Measurements from ENCODE around the gene PPP1R12A.

PPP1R12A gene

DNA sequence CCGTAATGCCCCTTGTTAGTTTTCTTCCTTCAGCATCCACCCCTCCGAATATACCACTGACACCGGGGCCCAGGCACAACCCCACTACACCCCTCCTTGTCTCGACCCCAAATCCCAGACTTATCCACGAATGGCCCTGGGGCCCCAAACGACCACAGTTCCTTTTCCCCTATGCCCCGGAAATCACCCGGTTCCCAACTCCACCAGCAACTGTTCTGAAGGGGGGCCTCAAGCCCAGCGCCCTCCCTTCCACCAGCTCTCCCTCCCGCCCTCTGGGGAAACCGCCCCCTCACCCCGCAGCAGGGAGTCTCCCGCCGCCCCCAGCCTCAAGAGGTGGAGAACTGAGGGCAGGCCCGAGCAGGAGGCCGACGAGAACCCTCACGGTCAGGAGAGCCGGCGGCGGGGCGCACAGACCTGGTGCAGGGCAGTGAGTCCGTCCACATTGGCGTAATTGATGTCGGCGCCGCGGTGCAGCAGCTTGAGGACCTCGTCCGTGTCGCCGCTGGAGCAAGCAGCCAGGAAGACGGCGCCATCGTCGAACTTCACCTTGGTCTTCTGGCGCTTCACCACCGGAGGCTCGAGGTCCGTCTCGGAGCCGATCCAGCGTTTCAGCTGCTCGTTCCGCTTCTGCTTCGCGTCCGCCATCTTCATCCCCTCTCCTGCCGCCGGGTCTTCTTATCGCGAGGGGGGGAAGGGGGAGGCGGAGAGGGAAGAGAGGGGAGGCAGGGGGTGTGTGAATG, 446 bp downstream of the PPP1R12A start:
- peak; percentile 54 for DNase-seq

DNA sequence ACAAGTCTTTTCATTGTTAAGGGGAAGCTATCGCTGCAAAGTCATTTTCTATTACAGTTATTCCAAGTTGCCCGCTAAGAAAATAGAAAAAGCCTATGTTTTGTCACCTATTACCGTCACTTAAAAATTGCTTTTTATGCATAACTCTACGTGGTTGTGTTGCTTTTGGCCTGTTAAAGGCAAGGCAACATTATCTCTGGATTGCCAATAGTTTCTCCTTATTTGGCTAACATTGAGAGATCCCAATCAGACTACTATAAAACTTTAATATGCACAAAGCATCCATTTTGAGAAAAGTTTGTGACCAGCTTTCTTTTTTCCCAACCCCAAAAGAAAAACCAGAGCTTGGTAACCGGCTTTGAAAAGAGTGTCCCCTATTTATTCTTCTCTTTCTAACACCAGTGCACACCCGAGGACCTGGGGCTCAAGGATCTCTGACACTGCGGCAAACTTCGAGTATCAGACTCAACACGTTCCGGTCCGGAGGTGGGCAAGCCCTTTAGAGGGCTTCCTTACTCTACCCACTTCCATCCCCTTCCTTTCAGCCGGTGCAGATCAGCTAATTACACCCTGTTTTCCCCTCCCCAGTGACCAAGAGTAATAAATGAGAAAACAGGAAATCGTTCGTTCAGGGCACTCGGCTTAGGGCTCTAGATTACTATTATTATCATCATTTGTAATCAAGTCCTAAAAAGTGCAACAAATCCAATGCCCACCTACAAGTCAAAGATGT, 1.2 kb downstream of the PPP1R12A start:
- DNase-seq, result peak; percentile 10

DNA sequence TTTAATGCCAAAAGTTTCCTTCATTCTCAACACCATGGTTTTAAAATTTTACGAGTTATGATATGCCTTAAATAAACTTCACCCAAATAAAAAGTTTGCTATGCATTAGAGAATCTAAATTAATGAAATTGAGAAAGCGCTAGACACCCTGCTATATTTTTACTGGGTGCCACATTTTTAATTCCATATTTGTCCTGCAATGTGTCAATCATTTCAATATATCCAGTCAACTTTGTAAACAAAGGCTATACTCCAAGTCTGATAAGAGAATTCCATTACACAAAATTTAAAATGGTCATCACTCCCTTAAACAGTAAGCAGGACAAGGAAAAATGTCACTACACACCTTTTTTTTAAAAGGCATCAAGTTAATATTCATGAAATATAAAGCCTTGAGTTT, 1.9 kb downstream of the PPP1R12A start:
- DNase-seq, result no peak

DNA sequence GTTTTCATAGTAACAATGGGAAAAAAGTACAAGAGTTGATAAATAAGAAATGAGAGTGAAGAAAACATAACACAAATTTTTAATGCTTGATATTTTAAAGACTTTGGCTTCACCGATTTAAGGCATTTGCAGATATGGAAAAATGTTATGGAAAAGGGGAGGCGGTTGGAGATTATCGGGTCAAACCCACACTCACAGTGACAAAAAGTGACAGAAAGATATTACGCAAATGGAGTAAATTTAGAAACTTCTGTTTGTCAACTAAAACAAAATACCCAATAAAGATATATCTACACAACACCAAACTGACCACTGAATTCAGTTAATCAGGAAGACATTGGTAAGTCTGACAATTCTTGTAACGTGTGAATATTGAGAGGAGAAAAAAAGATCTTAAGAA, 2.5 kb downstream of the PPP1R12A start:
- DNase-seq, result no peak

- DNase-seq, result no peak
Measured at GRCh38 chr12:79929065-79929464, 5.8 kb downstream of the PPP1R12A start.

DNA sequence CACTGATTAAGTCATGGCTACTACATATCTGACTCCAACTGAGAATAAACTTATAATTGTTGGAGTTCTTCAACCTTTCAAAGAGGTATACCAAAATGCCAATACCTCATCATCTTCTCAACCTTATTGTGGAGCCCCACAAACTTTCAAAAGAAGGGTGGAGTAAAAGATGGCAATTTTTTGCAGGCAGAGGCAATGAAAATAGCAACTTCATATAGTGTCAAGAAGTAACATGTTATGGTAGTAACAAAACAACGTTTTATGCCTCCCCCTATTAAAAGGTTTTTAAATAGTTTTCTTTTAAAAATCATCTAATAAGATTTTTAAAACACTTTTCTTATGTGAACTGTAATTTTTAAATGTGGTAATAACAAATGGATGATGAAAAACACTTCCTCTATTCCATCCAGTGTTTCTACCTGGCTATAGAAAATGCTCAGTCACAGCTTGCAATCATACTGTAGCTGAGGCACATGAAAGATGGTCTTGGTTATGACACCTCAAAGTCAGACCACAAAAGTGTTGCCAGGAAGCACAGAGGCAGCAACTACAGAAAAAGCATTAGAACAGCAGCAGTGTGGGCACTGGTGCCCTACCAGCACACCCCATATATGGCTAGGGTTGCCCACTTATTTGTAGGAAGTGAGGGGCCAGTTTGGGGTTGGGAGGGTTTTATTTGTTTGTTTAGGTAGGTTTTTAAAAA, 7.0 kb downstream of the PPP1R12A start:
- DNase-seq, result no peak

GRCh38 chr12:79926951-79927350, 7.9 kb downstream of the PPP1R12A start:
- no peak for DNase-seq

- DNase-seq, result no peak
Measured at GRCh38 chr12:79925492-79925891, 9.4 kb downstream of the PPP1R12A start.

DNA sequence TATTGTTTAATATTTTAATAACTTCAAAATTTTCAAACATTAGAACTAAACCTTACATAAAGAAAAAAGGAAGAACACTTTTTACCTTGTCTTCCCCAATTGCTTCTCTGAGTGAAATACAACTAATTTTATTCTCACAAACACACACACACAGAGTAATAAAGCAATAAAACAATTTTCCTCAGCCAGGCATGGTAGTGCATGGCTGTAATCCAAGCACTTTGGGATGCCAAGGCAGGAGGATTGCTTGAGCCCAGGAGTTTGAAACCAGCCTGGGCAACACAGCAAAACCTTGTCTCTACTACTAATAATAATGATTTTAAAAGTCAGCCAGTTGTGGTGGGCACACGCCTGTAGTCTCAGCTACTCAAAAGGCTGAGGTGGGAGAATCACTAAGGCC, 13.1 kb downstream of the PPP1R12A start:
- no peak for DNase-seq

- no peak for DNase-seq
Measured at GRCh38 chr12:79920421-79921238, 14.3 kb downstream of the PPP1R12A start.

DNA sequence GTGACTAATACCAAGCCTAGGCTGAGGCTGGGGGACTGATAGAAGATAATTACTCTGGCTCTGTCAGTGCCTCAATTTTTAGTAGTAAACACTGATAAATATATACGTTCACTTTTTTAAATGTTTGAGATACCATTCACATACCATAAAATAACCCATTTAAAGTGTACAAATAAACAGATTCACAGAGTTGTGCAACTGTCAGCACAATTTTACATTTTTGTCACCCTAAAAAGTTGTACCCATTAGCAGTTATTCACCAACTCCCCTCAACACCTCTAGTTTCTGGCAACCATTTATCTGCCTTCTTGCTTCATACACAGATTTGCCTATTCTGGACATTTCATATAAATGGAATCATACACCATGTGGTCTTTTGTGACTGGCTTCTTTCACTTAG, 15.1 kb downstream of the PPP1R12A start:
- no peak for DNase-seq

GRCh38 chr12:79916826-79917225, 18.1 kb downstream of the PPP1R12A start:
- no peak for DNase-seq

DNA sequence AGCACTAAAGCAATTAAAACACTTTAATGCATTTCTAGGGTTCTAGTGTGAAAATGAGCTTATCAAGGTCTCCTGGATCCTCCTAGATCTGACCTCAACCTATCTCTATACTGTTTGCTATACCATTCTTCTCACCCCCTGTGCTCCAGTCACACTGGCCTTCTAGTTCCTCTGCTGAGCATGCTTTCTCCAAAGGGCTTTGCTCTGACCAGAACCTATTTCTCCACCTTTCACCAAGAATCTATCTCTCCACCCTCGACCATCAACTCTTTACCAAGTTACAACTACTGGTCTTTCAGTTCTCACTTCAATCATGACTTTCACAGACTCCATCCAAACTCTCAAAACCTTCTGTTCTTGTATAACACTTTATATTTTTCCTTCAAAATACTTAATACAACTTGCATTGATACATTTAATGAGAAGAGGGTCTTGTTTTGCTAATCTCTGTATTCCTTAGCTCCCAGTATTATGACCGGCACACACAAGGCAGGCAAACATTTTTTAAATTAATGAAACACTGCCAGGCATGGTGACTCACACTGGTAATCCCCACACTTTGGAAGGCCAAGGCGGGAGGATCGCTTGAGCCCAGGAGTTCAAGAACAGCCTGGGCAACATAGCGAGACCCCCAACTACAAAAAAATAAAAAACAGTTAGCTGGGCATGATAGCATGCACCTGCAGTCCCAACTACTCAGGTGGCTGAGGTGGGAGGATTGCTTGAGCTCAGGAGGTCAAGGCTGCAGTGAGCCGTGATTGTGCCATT, 22.8 kb downstream of the PPP1R12A start:
- DNase-seq, result no peak

DNA sequence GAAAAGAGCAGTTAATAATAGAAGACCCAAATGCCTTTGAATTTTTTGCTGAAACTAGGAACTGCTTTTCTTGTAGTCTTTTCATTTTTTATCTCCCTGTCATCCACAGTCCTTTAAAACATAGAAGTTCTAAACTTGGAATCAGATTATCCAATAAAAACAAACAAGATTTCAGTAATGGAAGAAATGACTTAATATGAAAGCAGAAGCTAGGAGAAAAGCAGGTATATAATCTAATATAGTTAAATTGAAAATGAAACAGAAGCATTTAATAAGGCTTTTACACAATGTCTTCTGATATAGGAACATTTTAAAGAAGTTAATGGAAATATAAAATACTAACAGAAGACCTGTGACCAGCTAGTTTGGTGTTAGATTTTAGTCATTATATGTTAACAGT, 26.5 kb downstream of the PPP1R12A start:
- DNase-seq, result no peak

GRCh38 chr12:79901506-79901905, 33.4 kb downstream of the PPP1R12A start:
- DNase-seq, result no peak

DNA sequence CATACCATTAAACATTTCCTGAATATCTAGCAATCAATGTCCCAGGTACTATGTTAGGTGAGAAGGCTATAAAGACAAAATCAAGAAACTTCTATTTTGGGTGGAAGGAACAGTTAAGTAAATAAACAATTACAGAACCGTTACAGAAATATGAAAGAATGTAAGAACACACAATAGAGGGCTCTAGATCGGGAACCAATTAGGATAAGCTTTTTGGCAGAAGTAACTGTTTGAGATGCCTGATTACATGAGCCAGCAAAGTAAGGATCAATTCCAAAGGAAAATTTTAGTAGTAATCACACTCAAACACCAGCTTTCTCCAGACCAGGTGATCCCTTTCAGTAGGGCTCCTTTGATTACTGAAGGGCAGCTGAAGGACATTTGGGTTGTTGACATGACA, 33.9 kb downstream of the PPP1R12A start:
- no peak for DNase-seq

DNA sequence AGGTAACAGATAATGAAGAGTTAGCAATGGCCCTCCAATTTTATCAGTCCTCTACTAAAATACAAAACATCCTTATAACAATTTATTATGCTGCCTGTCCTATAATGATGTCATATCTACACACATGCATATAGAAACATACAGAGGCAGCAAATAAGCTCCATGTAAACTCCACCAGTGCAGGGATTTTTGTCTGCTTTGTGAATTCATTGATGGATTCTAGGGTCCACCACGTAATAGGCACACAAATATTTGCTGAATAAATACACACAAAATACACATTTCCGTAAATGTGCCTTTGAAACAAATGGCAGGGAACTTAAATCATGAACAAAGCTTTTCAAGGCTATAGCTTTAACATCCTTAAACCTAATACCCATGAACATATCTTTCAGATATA, 34.7 kb downstream of the PPP1R12A start:
- no peak for DNase-seq

- DNase-seq, result no peak
Measured at GRCh38 chr12:79897617-79898016, 37.3 kb downstream of the PPP1R12A start.

GRCh38 chr12:79895804-79896203, 39.1 kb downstream of the PPP1R12A start:
- no peak for DNase-seq

DNA sequence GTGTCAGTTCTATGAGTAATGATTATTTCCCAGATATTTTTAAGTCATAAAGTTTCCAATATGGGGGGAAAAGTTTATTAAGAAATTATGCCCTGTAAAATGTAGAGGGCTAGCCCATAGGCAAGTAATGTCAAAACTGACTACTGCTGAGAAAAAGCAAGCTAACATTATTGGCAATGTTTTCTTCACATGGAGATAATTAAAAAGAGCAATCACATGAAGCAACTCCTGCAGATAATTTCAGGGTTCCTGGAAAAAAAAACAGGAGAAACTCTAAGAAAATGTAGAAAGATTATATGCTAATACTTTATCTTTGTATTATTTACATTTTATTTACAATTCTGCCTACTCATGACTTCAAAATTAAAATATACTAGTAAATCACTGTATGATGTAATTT, 39.8 kb downstream of the PPP1R12A start:
- DNase-seq, result no peak

DNA sequence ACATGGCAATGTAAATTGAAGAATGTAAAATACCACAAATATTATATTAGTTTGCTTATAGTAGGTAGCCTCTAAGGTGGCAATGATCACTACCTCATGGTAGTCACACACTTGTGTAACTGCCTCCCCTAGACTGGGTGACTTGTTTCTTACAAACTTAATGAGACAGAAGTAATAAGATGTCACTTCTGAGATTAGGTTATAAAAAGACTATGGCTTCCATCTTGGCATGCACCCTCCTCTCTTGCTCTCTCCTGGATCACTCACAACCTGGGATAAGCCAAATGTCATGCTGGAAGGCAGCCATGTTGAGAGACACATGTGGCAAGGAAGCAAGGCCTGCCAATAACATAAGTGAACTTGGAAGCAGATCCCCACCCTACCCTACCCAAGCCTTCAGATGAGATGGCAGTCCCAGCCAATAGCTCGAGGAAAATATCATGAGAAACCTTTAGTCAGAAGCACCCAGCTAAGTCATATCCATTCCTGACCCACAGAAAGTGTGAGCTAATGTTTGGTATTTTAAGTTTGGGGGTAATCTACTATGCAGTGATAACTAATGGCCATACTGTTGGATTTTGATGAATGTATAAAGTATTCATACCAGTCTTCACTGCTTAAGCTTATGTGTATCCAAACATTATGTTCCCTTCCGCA, 43.3 kb downstream of the PPP1R12A start:
- no peak for DNase-seq

DNA sequence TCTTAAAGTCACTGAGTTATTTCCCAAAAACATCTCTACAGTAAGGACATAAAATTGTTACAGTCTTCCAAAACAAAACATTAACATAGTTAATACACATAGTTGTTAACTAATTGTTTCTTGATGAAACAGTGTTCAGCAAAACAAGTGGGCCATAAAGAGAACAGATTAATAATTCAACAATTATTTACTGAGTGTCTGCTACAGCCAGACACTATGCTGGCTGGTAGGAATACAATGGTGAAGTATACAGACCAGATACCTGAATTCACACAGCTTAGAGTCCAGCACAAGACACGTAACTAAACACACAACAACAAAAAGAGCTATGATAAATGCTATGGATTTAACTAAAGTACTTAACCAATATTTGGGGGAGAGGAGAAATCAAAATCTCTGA, 47.0 kb downstream of the PPP1R12A start:
- no peak for DNase-seq
